NCI-H187 (cell line): ENCODE data around the gene PNN.
"Not testable (repeated sequence)": the region's sequence is repeated elsewhere in the genome, so short reads cannot be mapped to it uniquely, and the experiment has no call there.

ENCODE experiments used
- DNase-seq, 2 experiments: peaks; one replicate each; lab custom pipeline; 2025; lab: John Stamatoyannopoulos, UW

The PNN gene

DNA sequence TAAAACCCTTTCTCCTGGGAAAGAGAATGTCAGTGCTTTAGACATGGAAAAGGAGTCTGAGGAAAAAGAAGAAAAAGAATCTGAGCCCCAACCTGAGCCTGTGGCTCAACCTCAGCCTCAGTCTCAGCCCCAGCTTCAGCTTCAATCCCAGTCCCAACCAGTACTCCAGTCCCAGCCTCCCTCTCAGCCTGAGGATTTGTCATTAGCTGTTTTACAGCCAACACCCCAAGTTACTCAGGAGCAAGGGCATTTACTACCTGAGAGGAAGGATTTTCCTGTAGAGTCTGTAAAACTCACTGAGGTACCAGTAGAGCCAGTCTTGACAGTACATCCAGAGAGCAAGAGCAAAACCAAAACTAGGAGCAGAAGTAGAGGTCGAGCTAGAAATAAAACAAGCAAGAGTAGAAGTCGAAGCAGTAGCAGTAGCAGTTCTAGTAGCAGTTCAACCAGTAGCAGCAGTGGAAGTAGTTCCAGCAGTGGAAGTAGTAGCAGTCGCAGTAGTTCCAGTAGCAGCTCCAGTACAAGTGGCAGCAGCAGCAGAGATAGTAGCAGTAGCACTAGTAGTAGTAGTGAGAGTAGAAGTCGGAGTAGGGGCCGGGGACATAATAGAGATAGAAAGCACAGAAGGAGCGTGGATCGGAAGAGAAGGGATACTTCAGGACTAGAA, 6.1 kb downstream of the PNN start:
- DNase-seq, result no peak

- DNase-seq, result no peak
These were observed 6.6 kb downstream of the PNN start for GRCh38 chr14:39181693-39182047.

DNA sequence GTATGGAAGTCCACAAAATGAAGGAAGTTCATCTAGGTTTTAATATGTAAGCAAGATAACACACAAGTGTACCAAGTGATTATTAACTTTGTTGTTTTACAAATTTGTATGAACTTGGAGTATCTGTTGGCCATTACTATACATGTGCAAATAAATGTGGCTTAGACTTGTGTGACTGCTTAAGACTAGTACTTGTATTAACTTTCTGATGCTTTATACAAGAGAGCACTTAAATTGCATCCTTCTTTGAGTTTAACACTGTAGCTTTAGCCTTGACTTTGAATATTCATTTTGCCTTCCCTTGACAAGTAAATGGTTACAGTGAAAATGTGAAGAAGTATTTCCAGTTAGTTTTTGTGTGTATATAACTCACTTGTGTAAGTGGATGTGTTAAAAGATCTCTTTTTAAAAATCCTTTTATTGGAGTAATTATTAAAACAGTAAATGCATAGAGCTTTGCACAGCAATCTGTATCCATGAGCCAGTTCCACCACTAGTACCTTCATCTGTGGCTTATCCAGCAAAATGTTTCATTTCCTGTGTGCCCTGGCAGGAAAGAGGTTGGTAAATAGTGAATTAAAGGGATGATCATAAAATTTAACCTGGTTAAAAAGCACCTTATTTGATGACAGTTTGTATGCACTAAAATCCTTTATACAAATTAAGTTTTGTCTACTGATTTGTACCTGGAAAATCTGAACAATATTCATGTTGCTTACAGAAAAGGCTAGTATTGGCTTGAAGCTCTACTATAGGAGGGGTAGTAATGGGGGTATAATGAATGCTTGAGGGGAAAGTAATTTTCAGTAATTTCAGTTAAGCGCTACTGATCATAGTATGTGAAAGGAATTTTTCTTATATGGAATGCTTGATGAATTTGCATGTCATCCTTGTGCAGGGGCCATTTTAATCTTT, 8.0 kb downstream of the PNN start:
- DNase-seq, result no peak

DNA sequence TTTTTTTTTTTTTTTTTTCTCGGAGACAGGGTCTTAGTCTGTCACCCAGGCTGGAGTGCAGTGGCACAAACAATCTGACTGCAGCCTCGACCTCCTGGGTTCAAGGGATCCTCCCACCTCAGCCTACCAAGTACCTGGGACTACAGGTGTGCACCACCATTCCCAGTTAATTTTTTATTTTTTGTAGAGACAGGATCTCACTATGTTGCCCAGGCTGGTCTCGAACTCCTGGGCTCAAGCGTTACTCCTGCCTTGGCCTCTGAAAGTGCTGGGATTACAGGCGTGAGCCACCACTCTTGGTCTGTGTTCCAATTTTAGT, 8.6 kb downstream of the PNN start:
- not testable (repeated sequence) for DNase-seq

GRCh38 chr14:39184628-39185255, 9.7 kb downstream of the PNN start:
- no peak for DNase-seq

DNA sequence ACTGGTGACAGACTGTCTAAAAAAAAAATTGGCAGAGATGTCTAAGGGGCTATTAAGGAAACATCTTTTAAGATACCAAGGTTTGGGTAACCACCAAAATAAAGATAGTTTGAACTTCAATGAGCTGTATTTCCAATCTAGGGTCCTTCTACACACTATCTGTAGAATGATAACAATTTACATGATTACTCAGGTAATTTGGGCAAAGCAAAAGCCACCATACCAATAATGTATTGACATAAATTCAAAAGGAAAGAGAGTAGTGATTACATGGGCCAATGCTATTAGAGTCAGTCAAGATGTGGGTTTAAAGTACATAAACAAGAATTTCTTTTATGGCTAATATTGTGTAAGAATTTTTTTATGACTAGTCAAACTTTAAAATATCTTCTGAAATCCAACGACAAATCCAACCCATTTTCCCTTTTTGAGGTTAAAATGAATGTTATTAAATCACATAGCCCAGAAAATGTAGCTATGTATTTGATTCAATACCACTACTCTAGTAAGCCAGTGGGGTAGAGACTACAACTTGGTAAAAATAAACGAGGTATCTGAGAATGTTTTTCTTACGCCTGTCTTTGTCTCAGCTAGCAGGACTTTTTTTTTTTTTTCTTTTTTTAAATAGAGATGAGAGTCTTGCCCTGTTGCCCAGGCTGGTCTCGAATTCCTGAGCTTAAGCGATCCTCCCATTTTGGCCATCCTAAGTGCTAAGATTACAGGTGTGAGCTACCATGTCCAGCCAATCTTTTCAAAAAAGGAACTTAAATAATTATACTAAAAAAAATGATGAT, 10.4 kb downstream of the PNN start:
- no peak for DNase-seq

GRCh38 chr14:39186941-39187525, 12.0 kb downstream of the PNN start:
- DNase-seq, result no peak

DNA sequence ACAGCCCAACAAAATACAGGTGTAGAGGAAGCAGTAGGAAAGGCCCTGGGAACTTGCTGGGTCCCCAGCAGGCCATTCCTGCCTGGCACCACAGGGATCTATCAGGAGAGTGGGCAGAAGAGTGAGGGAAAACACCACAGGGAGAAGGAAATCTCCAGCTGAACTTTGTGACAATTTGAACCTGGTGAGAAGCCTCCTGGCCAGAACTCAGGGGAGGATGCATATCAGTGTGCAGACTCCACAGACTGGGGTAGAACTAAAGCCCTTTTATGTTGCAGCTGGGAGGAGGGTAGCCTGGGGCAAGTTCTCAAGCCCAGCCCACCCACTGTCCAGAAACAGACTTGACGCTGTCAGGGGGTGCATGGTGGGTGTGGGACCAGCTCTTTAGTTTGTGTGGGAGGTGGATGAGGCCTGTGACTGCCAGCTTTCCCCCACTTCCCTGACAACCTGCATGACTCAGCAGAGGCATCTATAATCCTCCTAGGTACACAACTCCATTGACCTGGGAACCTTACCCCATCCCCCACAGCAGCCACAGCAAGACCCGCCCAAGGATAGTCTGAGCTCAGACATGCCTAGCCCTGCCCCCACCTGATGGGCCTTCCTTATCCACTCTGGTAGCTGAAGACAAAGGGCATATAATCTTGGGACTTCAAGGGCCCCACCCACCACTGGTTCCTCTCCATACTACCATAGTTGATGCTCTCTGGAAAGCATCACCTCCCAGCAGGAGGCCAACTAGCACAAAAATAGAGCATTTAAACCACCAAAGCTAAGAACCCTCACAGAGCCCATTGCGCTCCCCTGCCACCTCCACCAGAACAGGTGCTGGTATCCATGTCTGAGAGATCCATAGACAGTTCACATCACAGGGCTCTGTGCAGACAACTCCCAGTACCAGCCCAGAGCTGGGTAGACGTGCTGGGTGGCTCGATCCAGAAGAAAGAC, 28.9 kb downstream of the PNN start:
- no peak for DNase-seq

DNA sequence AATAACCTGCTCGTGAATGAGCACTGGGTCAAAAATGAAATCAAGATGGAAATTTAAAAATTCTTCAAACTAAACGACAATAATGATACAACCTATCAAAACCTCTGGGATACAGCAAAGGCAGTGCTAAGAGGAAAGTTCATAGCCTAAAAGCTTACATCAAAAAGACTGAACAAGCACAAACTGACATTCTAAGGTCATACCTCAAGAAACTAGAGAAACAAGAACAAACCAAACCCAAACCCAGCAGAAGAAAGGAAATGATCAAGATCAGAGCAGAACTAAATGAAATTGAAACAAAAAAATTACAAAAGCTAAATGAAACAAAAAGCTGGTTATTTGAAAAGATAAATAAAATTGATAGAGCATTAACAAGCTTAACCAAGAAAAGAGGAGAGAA, 32.4 kb downstream of the PNN start:
- DNase-seq, result not testable (repeated sequence)

- no peak for DNase-seq
These were observed 36.2 kb downstream of the PNN start for GRCh38 chr14:39211109-39211741.

DNA sequence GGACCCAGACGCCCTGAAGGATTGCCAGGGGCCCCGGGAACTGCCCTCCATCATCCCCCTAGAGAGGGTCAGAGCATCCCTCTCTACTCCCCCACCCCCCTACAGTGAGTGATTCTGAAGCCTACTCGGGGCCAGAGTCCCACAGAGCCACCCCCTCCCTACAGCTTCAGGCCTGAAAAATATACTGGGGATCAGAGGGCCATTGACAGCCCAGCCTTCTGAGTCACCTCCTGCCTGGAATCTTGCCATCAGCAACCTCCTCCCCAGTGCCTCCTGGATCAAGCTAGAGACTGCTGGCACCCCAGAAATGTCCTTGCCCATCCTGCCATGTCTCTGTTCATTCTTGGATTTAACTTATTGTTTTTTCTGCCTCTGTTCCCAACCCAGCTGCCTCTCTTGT, 37.0 kb downstream of the PNN start:
- DNase-seq, result no peak

DNA sequence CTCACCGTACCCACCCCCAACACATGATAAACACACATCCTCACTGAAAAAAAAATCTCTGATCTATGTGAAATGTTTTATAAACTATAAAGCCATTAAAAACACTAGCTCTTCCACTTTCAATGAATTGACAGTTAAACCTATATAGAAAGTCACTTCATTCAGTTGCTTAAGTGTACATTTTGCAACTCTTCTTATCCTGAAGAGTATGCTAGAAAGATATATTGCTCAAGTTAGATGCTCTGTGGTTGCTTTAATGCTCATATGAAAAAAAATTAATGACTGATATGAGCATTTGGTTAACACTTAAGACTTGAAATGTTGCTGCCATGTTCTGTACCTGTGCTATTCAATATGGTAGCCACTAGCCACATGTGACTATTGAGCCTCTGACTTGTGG, 37.6 kb downstream of the PNN start:
- DNase-seq, result no peak

- DNase-seq, result no peak
These were observed 42.3 kb downstream of the PNN start for GRCh38 chr14:39217214-39217879.

GRCh38 chr14:39218171-39218769, 43.2 kb downstream of the PNN start:
- DNase-seq, result no peak

- no peak for DNase-seq
These were observed 44.0 kb downstream of the PNN start for GRCh38 chr14:39219075-39219499.

GRCh38 chr14:39220473-39220872, 45.4 kb downstream of the PNN start:
- DNase-seq, result not testable (repeated sequence)

- no peak for DNase-seq
These were observed 53.0 kb downstream of the PNN start for GRCh38 chr14:39228044-39228443.

- no peak for DNase-seq
These were observed 53.6 kb downstream of the PNN start for GRCh38 chr14:39228509-39229221.

- DNase-seq, result no peak
These were observed 54.1 kb downstream of the PNN start for GRCh38 chr14:39229222-39229543.
